ENCODE measurements around the gene COPS8.

The COPS8 gene

GRCh38 chr2:237066396-237066795 is 19.3 kb upstream of the COPS8 start:
- DNase-seq, result no peak

- no peak for DNase-seq
These were observed 17.6 kb upstream of the COPS8 start for GRCh38 chr2:237068005-237068576.

DNA sequence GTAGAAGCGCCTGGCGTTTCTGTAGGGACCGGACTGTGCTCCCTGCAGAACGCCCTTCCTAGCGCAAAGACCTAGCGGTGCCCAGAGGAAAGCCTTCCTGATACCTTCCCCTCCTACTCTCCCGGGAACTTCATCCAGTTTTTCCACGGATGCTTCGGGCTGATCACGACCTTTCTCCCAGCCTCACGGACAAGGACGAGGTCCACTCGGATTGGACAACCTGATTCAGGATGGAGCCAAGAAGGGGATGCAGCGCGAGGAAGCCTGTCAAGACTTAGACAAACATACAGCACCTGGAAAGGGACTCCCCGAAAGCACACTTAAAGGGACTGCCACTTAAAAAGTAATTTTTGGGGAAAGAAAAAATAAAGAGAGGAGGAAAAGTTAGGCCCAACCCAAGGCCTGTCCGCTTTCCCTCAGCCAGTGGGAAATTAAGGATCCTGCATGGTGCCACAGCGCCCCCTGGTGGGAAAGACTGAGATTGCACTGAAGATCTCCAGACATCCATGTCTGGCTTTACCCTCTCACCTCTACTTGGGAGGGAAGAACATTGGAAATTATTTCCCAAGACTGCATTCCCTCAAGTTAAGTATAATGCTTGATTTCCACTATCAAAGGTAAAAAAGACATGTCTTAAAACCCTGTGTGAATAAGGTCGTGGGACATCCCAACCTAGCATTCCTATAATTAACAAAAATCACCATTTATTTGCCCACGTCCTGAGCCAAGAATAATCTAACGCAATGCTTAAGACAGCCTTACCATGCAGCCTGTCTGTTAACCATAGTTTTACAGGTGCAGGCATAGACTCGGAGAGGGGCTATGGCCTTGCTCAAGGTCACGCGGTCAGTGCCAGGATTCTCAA is 13.4 kb upstream of the COPS8 start:
- peak; percentile 53 for DNase-seq

GRCh38 chr2:237073552-237073951 is 12.1 kb upstream of the COPS8 start:
- DNase-seq, result no peak

DNA sequence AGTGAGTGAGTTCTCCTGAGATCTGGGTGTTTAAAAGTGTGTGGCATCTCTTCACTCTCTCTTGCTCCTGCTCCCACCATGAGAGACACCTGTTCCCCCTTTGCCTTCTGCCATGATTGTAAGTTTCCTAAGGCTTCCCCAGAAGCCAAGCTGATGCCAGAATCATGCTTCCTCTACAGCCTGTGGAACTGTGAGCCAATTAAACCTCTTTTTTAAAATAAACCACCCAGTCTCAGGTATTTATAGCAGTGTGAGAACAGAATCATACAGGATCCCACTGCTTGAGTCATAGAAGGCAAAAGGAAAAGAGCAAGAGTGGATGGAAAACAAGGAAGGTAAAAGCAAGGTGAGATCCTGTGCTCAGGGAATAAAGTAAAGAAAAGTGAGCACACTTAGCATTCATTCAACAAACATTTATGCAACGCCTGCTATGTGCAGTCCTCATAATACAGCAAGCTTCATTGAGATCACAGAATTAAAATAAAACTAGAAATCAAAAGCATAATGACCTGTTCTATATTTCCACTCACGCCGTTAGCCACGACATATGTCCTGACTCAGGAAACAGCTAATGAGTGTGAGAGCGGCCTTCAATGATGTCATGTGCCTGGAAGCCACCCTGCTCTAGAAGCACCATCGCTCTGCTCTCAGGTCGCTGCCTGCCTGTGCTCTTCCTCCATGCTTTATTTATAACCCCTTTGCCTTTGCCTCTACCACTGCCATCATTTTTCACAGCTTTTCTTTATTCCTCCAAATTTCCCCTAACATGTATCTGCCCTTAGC is 11.3 kb upstream of the COPS8 start:
- DNase-seq, result no peak

DNA sequence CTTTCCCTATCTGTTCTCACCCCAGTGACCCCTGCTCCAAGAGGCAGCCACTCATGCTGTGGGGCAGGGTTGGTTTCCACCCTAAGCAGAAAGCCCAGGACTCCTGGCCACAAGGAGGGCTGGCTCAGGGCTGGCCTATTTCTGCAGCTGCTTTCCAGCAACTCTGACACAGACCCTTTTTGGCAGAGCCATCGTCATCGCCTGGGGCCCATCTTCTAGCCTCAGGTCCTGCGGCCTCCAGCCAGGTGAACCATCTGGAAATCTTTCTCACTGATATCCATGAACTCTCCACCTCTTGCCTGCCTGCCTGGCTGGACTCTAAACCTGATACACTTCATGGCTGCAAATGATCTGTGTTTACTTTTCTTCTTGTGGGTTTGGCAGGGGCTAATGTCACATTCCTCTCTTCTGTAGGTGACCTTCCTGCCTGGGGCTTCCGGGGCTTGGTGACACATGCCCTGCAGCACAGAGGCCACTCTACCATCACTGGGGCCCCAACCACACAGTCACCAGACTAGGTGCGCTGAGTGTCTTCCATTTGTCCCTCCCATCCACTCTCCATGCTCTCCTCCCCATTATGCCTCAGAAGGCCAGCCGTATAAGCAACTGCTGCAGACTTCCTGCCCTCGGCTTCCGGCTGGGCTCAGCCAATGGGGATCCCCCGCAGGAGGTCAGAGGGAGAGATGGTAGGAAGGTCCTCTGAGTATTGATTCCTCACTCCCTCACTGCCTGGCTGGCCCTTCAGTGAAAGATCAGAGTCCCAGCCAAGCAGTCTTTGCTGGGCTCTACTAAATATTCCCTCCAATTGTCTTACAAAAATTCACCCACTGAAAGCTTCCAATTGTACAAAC is 9.7 kb upstream of the COPS8 start:
- DNase-seq, result no peak

DNA sequence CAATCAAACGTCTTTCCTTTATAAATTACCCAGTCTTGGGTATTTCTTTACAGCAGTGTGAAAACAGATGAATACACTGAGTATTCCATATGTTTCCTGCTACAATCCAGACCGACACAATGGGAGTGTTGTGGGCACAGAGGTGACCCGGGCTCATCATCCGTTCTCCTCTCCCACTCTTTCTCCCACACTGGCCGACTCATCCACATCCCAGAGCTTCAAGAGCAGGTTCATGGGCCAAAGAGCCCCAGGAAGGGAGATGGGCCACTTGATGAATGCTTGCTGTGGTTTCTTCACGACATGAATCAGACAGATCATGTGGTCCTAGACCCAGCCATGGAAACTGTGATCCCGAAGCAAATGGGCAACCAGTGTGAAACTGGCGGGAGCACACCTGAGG is 4.1 kb upstream of the COPS8 start:
- DNase-seq, result no peak

GRCh38 chr2:237083026-237083425 is 2.7 kb upstream of the COPS8 start:
- DNase-seq, result no peak

DNA sequence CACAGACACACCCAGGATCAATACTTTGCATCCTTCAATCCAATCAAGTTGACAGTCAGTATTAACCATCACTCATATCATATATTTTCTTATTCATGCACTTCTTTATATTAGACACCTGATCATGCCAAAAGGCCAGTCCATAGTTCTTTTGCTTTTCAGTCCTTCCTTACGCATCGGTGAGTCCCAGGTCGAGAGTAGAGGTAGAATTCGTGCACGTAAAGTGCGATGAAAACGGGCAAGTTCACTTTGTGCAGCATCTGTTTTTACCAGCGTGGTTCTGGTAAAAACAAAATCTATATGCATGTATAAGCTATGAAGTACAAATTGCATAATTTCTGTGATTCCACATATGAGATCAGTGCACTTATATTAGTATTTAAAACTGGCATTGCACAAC is 1.2 kb upstream of the COPS8 start:
- DNase-seq, result no peak

DNA sequence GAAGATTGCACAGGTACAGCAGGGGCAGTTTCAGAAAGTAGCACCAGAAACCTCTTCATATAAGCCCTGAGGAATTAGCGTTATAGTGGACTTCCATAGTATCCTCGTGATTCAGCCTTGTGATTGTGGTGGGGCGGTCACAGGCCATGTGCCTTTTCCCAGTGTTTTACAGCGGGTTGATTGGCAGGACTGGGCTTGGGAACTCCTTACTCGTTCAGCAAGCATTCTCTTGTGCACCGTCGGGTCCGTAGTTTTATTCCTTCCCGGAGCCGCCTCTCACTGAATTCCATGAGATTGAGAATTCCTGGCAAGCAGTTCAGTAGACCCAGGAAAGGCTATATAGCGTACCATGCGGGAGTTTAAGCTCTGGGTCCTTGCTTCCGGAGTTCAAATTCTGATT is 5.2 kb downstream of the COPS8 start:
- DNase-seq, result no peak

DNA sequence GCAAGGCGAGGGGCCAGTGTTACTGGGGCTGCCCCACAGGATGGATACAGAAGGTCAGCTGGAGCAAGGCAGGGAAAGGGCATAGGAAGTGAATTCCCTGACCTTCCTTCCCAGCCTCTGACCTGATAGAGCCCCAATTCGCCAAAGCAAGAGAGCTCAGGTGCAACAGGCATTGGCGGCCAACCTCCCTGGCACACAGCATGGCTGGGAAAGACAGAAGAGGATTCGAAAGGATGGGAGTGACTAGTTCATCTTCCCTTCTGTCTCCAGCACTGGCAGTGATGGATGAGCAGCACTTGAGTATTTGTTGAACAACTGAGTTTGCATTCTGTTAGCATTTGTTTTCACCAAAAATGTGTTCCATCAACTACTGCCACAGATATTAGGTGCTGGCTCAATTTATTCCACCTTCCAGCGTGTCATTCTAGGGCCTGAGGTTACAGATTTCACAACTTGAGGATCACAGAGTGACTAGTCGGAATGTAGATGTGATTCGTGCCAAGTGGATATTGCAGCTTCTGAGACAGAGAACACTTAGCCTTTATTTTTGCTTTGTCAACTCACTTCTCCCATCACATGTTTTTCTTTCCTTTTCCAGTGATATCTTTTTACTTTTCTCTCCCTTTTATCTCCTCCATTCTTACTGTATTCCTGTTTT is 6.2 kb downstream of the COPS8 start:
- DNase-seq, result no peak

- no peak for DNase-seq
These were observed 6.8 kb downstream of the COPS8 start for GRCh38 chr2:237092506-237092905.

DNA sequence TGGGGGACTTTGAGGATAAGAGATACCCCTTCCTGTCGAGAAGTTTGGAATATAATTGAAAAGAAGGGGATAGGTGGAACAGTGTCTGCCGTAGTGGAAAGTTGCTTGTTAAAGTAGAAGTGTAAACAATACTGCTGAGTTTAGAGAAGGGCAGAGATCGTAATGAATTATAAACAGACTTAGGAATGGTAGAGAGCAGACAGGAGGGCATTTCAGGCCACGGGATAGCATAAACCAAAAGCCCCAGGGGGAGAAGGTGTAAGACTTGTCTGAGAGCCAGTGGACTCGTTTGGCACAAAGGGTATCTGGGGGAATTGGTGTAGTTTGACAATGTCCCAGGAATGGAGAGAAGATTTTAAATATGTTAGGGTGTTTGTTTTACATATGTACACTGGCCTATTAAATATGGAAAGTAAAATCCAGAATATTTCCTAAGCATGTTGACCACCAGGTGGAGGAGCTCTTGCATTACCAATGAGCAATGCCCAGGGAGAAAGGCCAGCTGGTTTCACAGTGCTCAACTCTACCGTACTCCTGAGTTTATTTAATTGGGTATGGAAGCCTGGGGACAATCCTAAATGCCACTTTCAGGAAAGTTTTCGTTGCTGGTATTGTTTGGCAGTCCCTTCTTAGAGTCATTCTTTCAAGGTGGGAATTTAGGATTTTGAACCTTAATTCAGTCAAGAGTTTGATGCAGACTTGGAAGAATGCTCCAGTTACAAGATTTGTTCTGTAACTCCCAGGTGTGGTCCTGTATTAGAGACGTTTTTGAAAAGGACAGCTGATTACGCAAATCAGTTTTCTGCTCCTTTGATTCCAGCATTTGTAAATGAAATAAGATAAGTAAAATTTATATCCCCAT is 7.5 kb downstream of the COPS8 start:
- DNase-seq, result no peak

GRCh38 chr2:237096201-237096600 is 10.5 kb downstream of the COPS8 start:
- DNase-seq, result no peak

DNA sequence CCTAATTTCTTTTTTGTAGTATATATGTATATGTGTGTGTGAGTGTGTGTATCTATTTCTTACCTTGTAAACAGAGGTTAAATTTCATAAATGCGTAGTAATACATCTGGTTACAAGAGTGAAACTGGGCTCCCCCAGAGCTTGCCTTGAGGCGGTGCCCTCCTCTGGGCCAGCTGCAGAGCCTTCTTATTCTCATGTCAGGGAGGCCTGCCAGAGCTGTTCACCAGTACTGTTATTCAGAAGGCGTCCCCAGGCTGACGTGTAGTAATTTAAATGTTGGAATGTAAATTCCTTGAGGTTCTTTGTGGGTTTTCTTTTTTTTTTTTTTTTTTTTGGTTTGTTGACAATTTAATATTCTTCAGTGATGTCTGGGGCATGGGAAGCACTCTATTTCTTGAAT is 11.2 kb downstream of the COPS8 start:
- DNase-seq, result no peak

DNA sequence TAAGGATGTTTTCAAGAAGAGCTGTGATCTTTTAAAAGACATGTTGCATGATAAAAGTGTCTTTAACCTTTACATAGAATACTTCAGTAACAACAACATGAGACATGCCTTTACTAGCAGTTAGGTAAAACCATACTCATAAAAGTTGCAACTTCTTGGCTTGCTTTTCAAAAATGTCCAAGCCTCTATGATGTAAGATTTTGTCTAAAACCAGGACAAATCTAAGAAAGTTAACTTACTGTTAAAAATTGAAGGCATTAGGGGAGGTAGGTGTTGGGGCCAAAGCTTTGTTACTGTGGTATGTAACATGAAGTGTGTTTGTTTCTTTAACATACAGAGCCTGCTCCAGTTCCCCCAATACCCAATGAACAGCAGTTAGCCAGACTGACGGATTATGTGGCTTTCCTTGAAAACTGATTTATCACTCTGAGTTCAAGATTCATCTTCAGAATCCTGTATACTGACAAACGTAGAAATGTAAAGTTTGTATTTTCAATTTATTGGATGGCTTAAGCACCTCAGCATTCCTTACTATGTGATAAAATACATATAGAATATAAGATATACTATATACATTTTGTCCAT is 11.7 kb downstream of the COPS8 start:
- no peak for DNase-seq

DNA sequence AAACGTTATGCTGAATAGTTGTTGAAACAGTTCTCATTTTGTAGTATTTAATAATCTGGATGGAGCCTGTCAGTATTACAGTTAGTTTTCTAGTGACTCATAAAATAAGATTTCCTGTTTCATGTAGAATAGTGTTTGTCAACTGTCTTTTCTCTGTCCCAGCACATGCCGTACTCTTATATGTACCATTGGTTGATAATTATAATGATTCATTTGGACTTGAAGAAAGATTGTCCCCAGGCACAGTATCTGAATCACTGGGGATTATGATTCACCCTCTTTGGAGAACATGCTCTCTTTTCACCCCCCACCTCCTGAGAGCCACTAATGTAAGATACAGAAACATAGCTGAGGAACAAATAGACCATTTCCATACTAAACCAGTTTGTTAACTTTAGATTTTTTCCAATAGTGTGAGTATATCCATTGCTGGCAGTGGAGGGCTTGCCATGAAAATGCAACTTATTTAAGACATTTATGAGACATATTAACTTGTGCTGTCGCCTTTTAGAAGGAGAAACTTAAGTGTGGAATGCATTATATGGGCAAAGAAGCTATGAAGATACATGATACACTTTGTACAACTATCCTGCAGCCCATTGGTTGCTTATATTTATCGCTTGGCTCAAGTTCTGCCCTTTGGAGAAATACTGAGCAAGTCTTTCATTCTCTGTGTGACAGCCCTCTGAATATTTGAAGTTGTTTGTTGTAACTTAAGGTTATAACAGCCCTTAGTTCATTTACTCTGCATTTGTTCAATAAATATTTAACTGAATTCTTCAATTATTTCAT is 12.4 kb downstream of the COPS8 start:
- no peak for DNase-seq

DNA sequence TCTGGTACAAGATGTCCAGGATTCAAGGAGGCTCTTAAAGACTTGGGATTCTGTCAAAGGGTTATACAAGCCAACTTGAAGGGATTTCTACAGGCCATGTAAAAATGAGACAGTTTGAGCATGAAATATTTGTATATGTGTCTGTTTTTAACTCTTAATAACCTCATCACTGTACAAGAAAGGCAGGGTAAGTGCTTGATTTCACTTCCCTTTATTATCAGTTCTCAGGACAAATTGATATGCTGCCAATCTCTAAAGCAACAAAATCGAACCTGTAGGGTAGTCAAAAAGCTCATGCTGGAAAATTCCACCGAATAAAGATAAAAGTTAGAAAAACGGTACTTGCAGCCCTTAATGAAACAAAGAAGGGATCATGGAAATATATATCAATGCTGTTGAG is 14.1 kb downstream of the COPS8 start:
- no peak for DNase-seq

DNA sequence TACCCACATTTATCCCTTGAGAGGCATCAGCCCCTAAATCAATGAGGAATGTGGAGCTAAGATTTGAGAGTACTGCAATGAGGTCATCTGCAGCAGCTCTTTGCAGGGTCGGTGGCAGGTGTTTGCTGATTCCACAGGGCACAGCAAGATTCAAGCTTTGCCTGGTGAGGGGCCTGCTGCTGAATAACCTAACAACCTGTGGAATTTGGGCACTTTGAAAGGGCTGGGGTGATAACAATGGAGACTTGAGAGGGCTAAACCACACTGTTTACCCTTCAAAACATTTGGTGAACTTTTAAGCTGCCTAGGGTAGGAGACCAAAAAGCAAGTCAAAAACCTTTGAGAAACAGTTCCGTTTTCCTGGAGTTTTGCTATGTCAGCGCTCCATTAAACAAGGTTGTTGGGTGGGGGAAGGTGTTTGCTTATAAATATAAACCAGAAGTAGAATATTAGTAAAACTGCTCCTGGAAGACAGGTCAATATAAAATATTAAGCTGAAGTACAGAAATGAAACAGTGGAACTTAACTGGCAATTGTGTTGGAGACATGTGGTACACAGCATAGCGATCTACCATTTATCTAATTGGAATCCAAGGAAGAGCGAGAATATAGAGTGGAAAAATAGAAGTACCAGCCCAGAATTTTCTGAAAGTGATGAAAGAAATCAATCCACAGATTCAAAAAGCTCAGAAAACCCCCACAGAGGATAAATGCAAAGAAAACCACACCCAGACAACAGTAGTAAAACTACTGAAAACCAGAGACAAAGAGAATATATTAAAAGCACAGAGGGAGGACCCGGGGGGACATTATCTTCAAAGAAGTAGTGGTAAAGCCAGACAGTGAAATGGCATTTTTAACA is 15.7 kb downstream of the COPS8 start:
- no peak for DNase-seq
